ENCODE measurements around the gene CDR2. TPM values are rescaled to one million over a fixed set of nuclear protein-coding genes. Genes with fewer than 3 reads are reported as not detected.

Gene CDR2
- total and polyA plus RNA-seq, 2 of the 13 experiments (the other 11 are each of a cell fraction or from before 2014, with no cell fraction given), result 59.0 to 78.9 TPM

DNA sequence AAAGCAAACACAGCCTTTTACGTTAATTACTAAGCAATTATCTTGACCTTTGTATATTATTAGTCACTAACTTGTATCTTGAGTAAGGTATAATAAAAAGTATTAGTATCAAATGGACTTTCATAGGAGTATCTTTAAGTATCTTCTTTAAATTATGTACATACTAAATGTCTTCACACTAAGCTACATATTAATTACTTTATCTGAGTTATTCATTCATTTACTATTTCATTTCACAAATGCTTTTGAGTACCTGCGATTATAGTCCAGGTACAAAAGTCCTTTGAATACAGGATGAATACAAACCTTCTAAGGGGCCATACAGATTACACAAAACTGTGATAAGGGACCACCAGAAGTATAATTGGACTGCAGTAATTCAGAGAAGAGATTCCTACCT lies 33.1 kb upstream of the CDR2 start:
- Histone ChIP-seq H3K4me2 (ENCODE audit: low read depth, low read length) (no peak overlapping the region), H2AFZ (ENCODE audit: low read length) (no peak overlapping the region), H3K27me3 (ENCODE audit: control insufficient read depth in 1 of 2, insufficient read depth in 2 of 2, low read length in 2 of 2) (no peaks in the 10 kb centered on the region), H3K27ac (ENCODE audit: extremely low read length, insufficient read depth, low read length) (no peak overlapping the region), H4K20me1 (ENCODE audit: insufficient read depth, low read length) (no peaks in the 10 kb centered on the region), H3K9me3 (ENCODE audit: low read length) (no peaks in the 10 kb centered on the region), H3K9ac (ENCODE audit: insufficient read depth, low read depth, low read length) (no peak overlapping the region), H3K79me2 (ENCODE audit: insufficient read depth, low read length) (no peaks in the 10 kb centered on the region), H3K4me3 (replicated peaks in 1 of 3; ENCODE audit: insufficient read depth in 1 of 3, low read depth in 2 of 3, low read length in 3 of 3) (no peak overlapping the region), H3K4me1 (ENCODE audit: insufficient read depth, low read length) (no peaks in the 10 kb centered on the region), H3K36me3 (replicated peaks in 1 of 2; ENCODE audit: control insufficient read depth in 1 of 2, insufficient read depth in 2 of 2, low read length in 2 of 2) (no peaks in the 10 kb centered on the region)
- intact Hi-C loops (cut with micrococcal nuclease; ENCODE audit: unreplicated experiment), result no loop called here
- no peak for ATAC-seq
- 94% methylated on average over 2 of the region's 2 CpGs for WGBS (ENCODE audit: low lambda C conversion rate)
- ChIA-PET CTCF (ENCODE audit: low intra/inter-chr PET ratio, low total read pairs) (no interaction called here), POLR2A (no interaction called here)
- no peak for DNase-seq (ENCODE audit: low spot score)
- no TSS peak for BruUV-seq (replicated peaks)
- in situ Hi-C loops (cut with HindIII; ENCODE audit: extremely low pct_ligation_motif_present, low pct_unique_long_range_greater_than_20kb), result no loop called here
- FAIRE-seq, result no peak
- TF ChIP-seq MLLT10 (CRISPR knock-in tag; IDR thresholded peaks at IDR 0.05) (no peak), KDM4B (CRISPR knock-in tag; IDR thresholded peaks at IDR 0.05) (no peak), ZMYM4 (CRISPR knock-in tag; IDR thresholded peaks at IDR 0.05) (no peak), ZNF768 (CRISPR knock-in tag; IDR thresholded peaks at IDR 0.05) (no peak), FOXA3 (CRISPR knock-in tag; IDR thresholded peaks at IDR 0.05) (no peak), ASH2L (IDR thresholded peaks at IDR 0.05; ENCODE audit: insufficient read length, low read depth, low read length) (no peak), ZSCAN20 (CRISPR knock-in tag; IDR thresholded peaks at IDR 0.05; ENCODE audit: borderline replicate concordance) (no peak)
- TF ChIP-seq, protein P1, sequence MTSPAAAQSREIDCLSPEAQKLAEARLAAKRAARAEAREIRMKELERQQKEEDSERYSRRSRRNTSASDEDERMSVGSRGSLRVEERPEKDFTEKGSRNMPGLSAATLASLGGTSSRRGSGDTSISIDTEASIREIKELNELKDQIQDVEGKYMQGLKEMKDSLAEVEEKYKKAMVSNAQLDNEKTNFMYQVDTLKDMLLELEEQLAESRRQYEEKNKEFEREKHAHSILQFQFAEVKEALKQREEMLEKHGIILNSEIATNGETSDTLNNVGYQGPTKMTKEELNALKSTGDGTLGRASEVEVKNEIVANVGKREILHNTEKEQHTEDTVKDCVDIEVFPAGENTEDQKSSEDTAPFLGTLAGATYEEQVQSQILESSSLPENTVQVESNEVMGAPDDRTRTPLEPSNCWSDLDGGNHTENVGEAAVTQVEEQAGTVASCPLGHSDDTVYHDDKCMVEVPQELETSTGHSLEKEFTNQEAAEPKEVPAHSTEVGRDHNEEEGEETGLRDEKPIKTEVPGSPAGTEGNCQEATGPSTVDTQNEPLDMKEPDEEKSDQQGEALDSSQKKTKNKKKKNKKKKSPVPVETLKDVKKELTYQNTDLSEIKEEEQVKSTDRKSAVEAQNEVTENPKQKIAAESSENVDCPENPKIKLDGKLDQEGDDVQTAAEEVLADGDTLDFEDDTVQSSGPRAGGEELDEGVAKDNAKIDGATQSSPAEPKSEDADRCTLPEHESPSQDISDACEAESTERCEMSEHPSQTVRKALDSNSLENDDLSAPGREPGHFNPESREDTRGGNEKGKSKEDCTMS (CRISPR knock-in tag; conservative IDR thresholded peaks at IDR 0.05), result no peak
- TF ChIP-seq, protein P2, sequence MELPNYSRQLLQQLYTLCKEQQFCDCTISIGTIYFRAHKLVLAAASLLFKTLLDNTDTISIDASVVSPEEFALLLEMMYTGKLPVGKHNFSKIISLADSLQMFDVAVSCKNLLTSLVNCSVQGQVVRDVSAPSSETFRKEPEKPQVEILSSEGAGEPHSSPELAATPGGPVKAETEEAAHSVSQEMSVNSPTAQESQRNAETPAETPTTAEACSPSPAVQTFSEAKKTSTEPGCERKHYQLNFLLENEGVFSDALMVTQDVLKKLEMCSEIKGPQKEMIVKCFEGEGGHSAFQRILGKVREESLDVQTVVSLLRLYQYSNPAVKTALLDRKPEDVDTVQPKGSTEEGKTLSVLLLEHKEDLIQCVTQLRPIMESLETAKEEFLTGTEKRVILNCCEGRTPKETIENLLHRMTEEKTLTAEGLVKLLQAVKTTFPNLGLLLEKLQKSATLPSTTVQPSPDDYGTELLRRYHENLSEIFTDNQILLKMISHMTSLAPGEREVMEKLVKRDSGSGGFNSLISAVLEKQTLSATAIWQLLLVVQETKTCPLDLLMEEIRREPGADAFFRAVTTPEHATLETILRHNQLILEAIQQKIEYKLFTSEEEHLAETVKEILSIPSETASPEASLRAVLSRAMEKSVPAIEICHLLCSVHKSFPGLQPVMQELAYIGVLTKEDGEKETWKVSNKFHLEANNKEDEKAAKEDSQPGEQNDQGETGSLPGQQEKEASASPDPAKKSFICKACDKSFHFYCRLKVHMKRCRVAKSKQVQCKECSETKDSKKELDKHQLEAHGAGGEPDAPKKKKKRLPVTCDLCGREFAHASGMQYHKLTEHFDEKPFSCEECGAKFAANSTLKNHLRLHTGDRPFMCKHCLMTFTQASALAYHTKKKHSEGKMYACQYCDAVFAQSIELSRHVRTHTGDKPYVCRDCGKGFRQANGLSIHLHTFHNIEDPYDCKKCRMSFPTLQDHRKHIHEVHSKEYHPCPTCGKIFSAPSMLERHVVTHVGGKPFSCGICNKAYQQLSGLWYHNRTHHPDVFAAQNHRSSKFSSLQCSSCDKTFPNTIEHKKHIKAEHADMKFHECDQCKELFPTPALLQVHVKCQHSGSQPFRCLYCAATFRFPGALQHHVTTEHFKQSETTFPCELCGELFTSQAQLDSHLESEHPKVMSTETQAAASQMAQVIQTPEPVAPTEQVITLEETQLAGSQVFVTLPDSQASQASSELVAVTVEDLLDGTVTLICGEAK (IDR thresholded peaks at IDR 0.05), result no peak
- TF ChIP-seq, protein P2 (CRISPR knock-in tag; IDR thresholded peaks at IDR 0.05), result no peak
- TF ChIP-seq, protein P3, sequence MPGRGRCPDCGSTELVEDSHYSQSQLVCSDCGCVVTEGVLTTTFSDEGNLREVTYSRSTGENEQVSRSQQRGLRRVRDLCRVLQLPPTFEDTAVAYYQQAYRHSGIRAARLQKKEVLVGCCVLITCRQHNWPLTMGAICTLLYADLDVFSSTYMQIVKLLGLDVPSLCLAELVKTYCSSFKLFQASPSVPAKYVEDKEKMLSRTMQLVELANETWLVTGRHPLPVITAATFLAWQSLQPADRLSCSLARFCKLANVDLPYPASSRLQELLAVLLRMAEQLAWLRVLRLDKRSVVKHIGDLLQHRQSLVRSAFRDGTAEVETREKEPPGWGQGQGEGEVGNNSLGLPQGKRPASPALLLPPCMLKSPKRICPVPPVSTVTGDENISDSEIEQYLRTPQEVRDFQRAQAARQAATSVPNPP (CRISPR knock-in tag; IDR thresholded peaks at IDR 0.05), result no peak

Data from HepG2 (cell line).